ENCODE measurements around the gene TTC16.
"Not testable (repeated sequence)": the region's sequence is repeated elsewhere in the genome, so short reads cannot be mapped to it uniquely, and the experiment has no call there.

The TTC16 gene

GRCh38 chr9:127735530-127736185 is 19.8 kb downstream of the TTC16 start:
- intact Hi-C loops (cut with DNase I) = loop anchor here (1.0 to 5.0 kb wide), 3 partner anchors 50 to 187 kb away; no protein-coding TSS in a partner anchor
- no peak for DNase-seq

GRCh38 chr9:127738666-127739065 is 22.8 kb downstream of the TTC16 start:
- intact Hi-C loops (cut with DNase I) = loop anchor here (5.0 kb wide), 1 partner anchor 184 kb away; no protein-coding TSS in a partner anchor
- no peak for DNase-seq

DNA sequence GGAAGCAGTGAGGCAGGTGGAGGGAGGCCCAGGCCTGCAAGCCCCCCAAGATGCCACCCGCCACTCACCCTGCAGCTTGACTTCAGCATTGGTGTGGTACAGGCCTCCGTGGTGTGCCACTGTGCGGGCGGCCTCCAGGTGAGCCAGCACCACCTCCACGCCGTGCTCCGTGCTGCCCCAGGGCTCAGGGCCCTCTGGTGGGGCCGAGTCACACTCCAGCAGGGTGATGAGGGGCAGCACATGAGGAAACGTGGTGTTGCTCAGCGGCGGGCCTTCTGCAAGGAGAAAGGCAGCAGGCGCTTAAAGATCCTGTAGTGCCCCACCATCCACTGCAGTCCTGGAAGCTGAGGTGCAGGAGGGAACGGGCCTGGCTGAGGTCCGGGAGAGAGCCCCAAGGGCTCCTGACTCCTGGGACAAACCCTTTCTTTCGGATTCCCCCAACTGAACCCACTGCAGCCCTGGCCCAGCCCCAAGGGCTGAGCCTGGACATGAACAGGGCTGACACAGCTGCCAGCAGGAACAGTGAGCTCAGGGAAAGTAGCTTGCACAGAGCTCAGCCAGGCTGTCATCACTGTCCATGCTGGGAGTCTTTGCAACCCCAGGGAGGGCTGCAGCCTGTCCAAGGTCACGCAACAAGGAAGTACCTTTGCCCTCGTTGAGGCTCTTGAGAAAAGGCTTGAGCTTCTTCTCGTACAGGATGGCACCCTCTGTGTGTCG is 23.9 kb downstream of the TTC16 start:
- no peak for DNase-seq
- intact Hi-C loops (cut with DNase I) = loop anchor here (5.0 kb wide), 1 partner anchor 183 kb away; no protein-coding TSS in a partner anchor

GRCh38 chr9:127741831-127742434 is 26.1 kb downstream of the TTC16 start:
- peak; percentile 53 to 95 (median 83) for DNase-seq
- intact Hi-C loops (cut with DNase I) = no loop called here

GRCh38 chr9:127742435-127743088 is 26.7 kb downstream of the TTC16 start:
- intact Hi-C loops (cut with DNase I) = no loop called here
- peak in 4 of 10 donors; percentile 22 to 86 (median 48) for DNase-seq

GRCh38 chr9:127744398-127745110 is 28.7 kb downstream of the TTC16 start:
- intact Hi-C loops (cut with DNase I) = no loop called here

DNA sequence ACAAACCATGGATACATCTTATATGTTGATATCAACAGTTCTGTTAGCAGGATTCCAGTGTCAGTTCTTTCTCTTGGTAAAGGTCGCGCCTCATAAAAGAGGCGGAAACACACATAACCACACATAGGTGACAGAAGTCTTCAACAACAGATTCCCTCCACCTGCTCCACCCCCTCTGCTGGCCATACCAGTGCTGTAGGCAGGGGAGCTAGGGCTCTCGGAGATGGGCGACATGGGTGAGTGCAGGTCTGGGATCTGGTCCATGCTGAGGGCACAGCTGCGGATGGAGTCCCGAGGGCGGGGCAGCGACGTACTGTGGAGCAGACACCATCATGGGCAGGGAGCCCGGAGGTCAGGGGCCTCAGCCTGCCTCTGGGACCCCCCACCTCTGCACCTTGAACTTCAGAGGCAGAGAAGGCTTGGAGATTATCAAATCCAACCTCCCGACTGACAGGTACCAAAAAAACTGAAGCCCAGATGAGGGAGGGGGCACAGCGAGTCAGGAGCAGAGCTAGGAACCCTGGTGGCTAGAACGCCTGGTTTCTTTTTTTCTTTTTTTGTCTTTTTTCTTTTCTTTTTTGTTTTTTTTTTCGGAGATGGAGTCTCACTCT is 31.2 kb downstream of the TTC16 start:
- intact Hi-C loops (cut with DNase I) = no loop called here
- DNase-seq = no peak

More at GRCh38 chr9:127744398-127745110, 28.7 kb downstream of the TTC16 start:
- DNase-seq = no peak

- intact Hi-C loops (cut with DNase I) = no loop called here
- DNase-seq = no peak
Observed at GRCh38 chr9:127749090-127749787, 33.4 kb downstream of the TTC16 start.

- no peak for DNase-seq
- intact Hi-C loops (cut with DNase I) = no loop called here
Observed at GRCh38 chr9:127751269-127752054, 35.6 kb downstream of the TTC16 start.

DNA sequence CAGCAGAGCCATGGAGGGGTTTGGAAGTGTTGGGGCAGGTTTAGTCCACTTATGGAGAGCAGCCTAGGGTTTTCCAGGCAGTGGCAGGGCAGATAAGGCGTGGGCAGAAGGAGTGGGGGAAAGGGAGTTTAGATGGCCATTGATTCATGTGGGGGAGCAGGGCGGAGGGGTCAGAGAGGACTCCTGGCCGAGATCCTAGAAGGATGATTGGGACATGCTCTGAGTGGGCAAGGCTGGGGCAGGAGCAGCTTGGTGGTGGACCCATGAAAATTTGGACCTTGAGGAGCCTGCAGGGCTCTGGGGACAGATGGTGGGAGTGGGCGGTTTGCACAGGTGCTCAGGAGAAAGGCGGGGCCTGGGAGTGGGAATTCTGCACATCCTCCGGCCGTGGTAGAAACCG is 37.3 kb downstream of the TTC16 start:
- intact Hi-C loops (cut with DNase I) = no loop called here

GRCh38 chr9:127753622-127754021 is 37.7 kb downstream of the TTC16 start:
- DNase-seq = no peak
- intact Hi-C loops (cut with DNase I) = no loop called here

More for the DNA sequence above, 37.3 kb downstream of the TTC16 start:
- DNase-seq = no peak

- DNase-seq = peak; percentile 56 to 98 (median 81)
- intact Hi-C loops (cut with DNase I) = no loop called here
Observed at GRCh38 chr9:127754099-127755060, 38.5 kb downstream of the TTC16 start.

- intact Hi-C loops (cut with DNase I) = no loop called here
- DNase-seq = peak in 8 of 10 donors; percentile 41 to 91 (median 60)
Observed at GRCh38 chr9:127755061-127756060, 39.5 kb downstream of the TTC16 start.

DNA sequence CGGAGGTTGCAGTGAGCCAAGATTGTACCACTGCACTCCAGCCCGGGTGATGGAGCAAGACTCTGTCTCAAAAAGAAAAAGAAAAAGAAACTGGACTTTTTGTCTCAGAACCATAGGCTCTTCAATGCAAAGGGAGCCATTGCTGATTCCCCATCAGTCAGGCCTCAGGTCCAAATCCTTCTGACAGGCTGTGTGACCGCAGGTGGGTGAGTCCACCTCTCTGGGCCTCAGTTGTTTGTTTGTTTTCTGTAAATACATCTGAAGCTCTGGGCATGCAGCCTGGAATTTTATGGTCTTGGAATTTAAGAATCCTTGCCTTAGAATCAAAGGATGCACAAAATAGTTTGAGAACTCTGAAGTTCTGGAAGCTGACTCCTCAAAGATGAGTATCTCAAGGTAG is 40.4 kb downstream of the TTC16 start:
- DNase-seq = no peak
- intact Hi-C loops (cut with DNase I) = no loop called here

DNA sequence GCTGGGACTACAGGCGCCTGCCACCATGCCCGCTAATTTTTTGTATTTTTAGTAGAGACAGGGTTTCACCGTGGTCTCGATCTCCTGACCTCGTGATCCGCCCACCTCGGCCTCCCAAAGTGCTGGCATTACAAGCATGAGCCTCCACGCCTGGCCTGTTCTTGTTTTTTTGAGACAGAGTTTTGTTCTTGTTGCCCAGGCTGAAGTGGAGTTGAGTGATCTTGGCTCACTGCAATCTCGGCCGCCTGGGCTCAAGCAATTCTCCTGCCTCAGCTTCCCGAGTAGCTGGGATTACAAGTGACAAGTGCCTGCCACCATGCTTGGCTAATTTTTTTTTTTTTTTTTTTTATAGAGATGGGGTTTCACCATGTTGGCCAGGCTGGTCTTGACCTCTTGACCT is 40.9 kb downstream of the TTC16 start:
- intact Hi-C loops (cut with DNase I); DNase-seq: not testable (repeated sequence)

GRCh38 chr9:127758843-127759242 is 43.0 kb downstream of the TTC16 start:
- DNase-seq = no peak

More at GRCh38 chr9:127758843-127759242, 43.0 kb downstream of the TTC16 start:
- intact Hi-C loops (cut with DNase I) = no loop called here

All from posterior cingulate gyrus (tissue), 11 donors.